ENCODE results near the gene ENTR1. TPM values are rescaled to one million over a fixed set of nuclear protein-coding genes. Genes with fewer than 3 reads are reported as not detected.

ENTR1 gene
- total RNA-seq, 3 donors from 2014 or later = 23.7 to 54.4 (median 36.0) TPM

DNA sequence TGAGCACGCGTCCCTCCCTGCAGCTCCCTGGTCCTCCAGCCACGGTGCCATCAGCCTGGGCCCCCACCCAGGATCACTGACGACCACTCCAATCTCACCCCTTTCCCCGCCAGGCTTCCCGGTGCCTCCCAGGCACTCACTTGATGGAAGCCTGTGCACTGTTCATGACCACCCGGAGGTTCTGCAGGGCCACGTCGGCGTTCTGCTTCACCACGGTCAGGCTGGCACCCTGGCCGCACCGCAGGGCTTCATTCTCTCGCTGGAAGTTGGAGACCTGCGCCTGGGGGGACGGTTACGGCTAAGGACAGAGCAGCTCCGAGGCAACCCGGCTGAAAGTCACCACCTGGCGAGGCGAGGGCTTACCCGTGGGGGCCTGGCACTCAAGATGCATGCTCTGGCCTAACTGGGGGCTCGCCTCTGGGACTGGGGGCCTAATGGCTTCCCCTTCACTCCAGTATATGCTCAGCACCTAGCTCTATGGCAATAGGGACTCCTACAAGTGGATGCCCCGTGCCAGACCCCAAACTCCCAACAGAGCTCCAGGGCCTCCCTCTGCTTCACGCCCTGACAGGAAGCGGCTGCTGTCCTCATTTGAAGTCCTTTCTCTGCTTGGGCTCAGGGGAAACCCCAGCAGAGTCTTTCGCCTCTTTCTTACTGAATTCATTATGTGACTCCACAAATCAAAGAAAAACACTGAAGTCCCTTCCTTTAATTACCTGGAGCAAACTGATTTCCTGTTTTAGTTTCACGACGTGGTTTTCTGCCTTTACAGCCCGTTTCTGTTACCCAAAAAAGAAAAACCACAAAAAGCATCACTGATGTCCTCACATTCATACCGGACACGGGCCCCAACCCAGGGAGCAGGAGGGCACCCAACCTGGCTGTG lies 6.3 kb downstream of the ENTR1 start:
- intact Hi-C loops (cut with DNase I; ENCODE audit: low total_unique reads) = no loop called here
- TF ChIP-seq CTCF (IDR thresholded peaks at IDR 0.05) (no peak), POLR2AphosphoS5 (IDR thresholded peaks at IDR 0.05) (no peak), POLR2A (IDR thresholded peaks at IDR 0.05) (no peak)
- no peak for DNase-seq (ENCODE audit: low spot score in 2 of 2)
- Histone ChIP-seq H3K27ac (no peak overlapping the region), H3K4me1 (peaks cover 0 to 7% of the 10 kb centered on the region in 2 donors), H3K9me3 (no peaks in the 10 kb centered on the region), H3K36me3 (no peaks in the 10 kb centered on the region), H3K4me3 (no peak overlapping the region), H3K27me3 (no peaks in the 10 kb centered on the region)

GRCh38 chr9:136403538-136403914 lies 6.9 kb downstream of the ENTR1 start:
- no peak overlapping the region for H3K4me3 ChIP-seq
- TF ChIP-seq POLR2AphosphoS5 (IDR thresholded peaks at IDR 0.05) (no peak), CTCF (IDR thresholded peaks at IDR 0.05) (no peak), POLR2A (IDR thresholded peaks at IDR 0.05) (no peak)
- H3K27me3 ChIP-seq = no peaks in the 10 kb centered on the region
- intact Hi-C loops (cut with DNase I; ENCODE audit: low total_unique reads) = no loop called here
- H3K36me3 ChIP-seq = no peaks in the 10 kb centered on the region
- peaks cover 0 to 4% of the 10 kb centered on the region in 2 donors for H3K4me1 ChIP-seq
- no peak overlapping the region for H3K27ac ChIP-seq
- no peaks in the 10 kb centered on the region for H3K9me3 ChIP-seq
- no peak for DNase-seq (ENCODE audit: low spot score in 2 of 2)

DNA sequence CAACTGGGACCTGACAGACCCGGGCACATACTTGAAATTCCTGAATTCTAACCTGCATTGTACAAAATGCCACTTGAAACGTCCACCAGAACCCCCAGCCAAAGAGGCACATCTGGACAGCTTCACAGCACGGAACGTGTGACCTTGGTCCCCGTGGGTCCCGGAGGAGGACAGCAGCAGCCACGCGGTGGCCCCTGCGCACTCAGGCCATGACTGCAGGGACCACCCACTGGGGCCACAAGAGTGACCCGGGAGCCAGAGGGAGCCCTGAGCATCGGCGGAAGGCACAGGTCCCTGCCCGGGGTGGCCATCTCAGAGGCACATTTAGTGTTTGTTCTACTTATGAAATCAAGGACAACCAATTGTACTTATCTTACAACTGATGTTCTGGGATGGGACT lies 8.3 kb downstream of the ENTR1 start:
- no peaks in the 10 kb centered on the region for H3K36me3 ChIP-seq
- no peak for DNase-seq (ENCODE audit: low spot score in 2 of 2)
- intact Hi-C loops (cut with DNase I; ENCODE audit: low total_unique reads) = no loop called here
- H3K4me1 ChIP-seq = peaks cover 4 to 5% of the 10 kb centered on the region in 2 donors
- no peak overlapping the region for H3K27ac ChIP-seq
- H3K4me3 ChIP-seq = no peak overlapping the region
- H3K9me3 ChIP-seq = no peaks in the 10 kb centered on the region
- no peaks in the 10 kb centered on the region for H3K27me3 ChIP-seq
- TF ChIP-seq POLR2A (IDR thresholded peaks at IDR 0.05) (no peak), POLR2AphosphoS5 (IDR thresholded peaks at IDR 0.05) (no peak), CTCF (IDR thresholded peaks at IDR 0.05) (no peak)

GRCh38 chr9:136401173-136401922 lies 9.1 kb downstream of the ENTR1 start:
- no peak for DNase-seq (ENCODE audit: low spot score in 2 of 2)
- H3K36me3 ChIP-seq = no peaks in the 10 kb centered on the region
- H3K9me3 ChIP-seq = no peaks in the 10 kb centered on the region
- TF ChIP-seq CTCF (IDR thresholded peaks at IDR 0.05) = no peak
- TF ChIP-seq POLR2A (IDR thresholded peaks at IDR 0.05) = no peak
- no peak for TF ChIP-seq POLR2AphosphoS5 (IDR thresholded peaks at IDR 0.05)
- intact Hi-C loops (cut with DNase I; ENCODE audit: low total_unique reads) = no loop called here
- no peaks in the 10 kb centered on the region for H3K27me3 ChIP-seq
- H3K4me1 ChIP-seq = peaks cover 4 to 5% of the 10 kb centered on the region in 2 donors
- H3K4me3 ChIP-seq = no peak overlapping the region
- H3K27ac ChIP-seq = no peak overlapping the region
